ENCODE data around the gene CYTH4.

CYTH4 gene

DNA sequence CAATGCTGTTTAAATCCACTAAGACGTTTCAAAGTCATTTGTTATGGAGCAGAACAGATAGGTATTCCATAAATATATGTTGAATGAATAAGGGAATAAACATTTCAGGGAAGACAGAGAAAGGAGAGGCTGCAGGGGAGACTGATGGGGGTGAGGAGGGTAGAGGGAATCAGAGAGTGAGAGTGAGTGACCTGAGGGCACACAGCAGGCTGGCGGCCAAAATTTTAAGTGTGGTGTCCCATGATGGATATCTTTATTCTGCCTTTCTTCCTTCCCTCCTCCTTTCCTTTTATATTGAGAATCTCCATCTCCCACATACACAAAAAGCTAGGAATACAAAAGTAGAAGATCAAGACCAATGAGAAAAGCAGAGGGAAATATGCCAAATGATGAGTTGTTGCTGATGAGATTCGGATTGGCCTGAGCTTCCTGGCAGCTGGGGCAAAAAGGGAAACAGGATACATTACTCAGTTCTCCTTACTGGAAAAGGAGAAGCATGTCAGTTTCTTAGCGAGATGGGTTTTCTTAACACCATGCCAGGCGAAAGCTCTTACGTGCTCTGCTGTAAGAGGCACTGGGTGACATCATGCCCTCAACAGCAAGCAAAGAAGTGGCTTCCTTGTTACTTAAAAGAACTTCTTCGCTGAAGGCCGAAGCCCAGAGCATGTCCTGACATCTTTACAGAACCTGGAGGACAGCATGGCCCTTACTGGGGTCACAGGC is 11.2 kb upstream of the CYTH4 start:
- DNase-seq (ENCODE audit: low read depth in 2 of 2): no peak

DNA sequence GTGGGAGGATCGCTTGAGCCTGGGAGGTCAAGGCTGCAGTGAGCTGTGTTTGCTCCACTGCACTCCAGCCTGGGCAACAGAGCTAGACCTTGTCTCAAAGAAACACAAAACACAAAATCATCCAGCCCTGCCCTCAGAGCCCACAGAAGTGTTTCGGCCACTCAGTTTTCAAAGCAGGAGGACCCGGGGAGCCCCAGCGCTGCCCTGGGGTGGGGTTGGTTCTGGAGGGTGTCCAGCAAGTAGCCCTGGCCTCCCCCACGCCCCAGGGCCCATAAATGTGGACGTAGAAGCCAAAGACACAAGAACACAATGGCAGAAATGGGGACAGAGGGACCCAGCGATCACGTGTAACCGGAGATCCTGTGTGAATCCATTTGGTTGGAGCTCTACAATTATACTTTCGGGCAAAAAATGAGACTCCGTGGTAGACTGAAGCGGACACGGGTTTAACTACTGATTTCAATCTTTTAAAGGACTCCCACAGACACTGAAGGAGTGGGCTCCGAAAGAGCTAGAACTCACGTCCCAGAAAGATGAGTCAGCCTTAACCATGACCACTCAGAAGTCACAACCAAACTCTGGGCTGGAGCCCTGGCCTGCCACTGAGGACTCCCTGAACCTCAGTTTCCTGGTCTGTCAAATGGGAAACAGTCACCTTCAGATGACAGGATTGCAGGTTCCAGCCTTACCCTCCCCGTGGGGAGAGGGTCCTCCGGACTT is 9.0 kb upstream of the CYTH4 start:
- no peak for DNase-seq (ENCODE audit: low read depth in 2 of 2)

DNA sequence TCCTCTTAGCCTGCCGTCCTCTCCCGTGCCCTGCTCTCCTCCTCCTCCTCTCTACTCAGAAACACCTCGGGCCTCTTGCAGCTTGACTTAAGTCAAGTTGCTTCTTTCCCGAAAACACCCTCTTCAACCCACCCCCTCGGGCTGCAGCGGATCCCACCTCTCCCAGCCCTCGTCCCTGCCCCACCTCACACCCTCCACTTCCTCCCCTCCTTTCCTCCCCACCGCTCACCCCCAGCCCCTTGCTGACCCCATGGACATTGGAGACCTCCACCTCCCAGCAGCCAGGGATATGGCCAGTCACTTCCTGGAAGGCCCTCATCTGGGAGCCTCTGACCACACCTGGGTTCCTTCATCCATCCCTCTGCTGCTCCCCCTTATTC is 8.5 kb upstream of the CYTH4 start:
- DNase-seq (ENCODE audit: low read depth in 2 of 2): no peak

DNA sequence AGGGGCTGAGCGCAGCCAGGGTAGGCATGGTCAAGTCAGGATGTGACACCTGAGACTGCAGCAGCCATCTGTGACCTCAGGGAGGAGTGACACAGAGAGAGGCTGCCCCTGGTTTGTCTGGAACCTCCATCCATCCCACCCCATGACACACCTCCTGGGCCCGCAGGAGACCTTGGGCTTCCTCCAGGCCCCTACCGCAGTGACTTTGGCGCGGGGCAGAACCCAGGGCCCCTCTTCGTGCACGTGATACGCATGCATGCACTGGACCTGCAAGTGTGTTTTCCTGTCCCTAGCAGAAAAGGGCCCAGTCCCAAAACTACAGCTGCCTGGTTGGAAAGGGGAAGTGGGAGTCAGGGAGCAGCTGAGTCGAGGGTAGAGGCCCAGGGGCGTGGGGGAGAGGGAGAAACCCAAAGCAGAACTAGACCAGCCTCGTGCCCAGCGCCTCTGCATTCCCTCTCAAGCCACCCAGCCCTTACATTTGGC is 7.9 kb upstream of the CYTH4 start:
- no peak for DNase-seq (ENCODE audit: low read depth in 2 of 2)

DNA sequence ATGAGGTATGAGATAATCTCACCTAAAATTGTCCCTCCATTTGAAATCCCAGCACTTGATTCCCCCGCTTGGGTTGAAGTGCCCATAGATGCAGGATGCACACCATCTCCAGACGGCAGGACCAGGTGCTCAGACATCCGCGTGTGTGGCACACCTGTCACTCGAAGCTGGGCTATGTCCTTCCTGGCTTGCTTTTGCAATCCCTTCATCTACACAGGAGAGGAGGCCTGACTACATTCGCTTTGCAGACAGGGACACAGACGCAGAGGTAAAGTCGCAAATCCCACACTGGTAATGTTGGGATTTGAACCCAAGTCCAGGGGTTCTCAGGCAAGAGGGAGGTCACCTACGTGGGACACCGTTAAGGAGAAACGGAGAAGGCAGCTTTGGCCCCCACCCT is 7.2 kb upstream of the CYTH4 start:
- DNase-seq (ENCODE audit: low read depth in 2 of 2): no peak

DNA sequence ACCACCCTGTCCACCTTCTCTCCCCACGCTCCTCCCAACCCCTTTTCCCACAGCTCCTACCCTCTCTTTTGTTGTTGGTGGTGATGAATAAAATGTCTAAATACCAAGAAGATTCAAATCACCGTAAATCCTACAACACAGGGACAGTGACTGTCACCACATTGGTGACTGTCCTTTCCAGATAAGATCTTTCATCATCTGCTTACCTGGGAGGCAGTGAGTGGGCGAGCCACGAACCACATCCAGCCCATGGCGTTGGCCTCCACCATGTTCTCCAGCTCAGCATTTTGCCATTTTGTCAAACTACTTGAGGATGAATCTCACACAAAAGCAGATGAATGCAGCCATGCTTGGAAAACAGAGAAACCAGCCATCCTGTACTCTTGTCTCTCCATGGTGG is 6.7 kb upstream of the CYTH4 start:
- no peak for DNase-seq (ENCODE audit: low read depth in 2 of 2)

DNA sequence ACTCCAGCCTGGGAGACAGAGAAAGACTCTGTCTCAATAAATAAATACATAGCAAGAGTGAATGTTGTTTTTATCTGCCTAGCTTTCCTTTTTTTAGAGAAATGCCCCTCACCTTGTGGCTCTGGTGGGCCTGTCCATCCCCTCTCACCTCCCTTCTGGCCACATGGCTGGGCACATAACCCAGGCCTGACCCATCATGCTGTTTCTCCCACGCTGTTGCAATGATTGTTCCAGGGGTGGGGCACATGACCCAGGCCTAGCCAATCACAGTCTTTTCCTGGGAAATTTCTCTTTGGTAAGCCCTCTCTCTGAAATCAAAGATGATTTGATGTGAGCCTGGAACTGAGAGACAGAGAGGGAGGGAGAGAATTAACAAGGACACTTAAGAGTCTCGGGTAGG is 5.5 kb upstream of the CYTH4 start:
- no peak for DNase-seq (ENCODE audit: low read depth in 2 of 2)

DNA sequence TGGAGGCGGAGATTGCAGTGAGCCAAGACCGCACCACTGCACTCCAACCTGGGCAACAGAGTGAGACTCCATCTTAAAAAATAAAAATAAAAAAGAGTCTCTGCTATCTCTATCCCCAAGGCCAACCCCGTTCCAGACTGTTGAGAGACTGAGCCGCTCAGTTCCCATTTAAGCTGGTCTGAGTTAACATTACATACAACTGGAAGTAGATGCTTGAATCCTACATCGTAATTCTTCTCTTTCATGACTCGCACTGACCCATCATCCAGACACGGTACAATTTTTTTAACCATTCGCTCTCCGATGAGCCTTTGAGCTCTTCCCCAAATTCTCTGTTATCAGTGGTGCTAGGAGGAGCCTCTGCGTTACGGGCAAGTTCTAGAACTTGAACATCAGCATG is 4.9 kb upstream of the CYTH4 start:
- no peak for DNase-seq (ENCODE audit: low read depth in 2 of 2)

DNA sequence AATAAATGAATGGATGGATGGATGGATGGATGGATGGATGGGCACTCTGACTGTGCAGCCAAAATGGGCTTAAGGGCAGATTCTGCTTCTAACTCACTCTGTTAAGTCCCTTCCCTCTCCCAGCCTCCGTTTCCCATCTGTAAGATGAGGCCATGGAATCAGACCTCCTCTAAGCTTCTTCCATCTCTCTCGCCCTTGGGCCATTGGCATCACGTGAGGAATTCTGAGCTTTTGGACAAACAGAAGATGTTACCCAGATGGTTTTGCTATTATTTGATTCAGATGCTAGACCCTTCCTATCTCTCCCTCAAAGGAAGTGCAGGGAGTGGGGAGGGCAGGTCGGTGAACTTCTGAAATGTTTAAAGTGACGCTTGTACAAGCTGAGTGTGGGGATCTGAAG is 4.0 kb upstream of the CYTH4 start:
- no peak for DNase-seq (ENCODE audit: low read depth in 2 of 2)

DNA sequence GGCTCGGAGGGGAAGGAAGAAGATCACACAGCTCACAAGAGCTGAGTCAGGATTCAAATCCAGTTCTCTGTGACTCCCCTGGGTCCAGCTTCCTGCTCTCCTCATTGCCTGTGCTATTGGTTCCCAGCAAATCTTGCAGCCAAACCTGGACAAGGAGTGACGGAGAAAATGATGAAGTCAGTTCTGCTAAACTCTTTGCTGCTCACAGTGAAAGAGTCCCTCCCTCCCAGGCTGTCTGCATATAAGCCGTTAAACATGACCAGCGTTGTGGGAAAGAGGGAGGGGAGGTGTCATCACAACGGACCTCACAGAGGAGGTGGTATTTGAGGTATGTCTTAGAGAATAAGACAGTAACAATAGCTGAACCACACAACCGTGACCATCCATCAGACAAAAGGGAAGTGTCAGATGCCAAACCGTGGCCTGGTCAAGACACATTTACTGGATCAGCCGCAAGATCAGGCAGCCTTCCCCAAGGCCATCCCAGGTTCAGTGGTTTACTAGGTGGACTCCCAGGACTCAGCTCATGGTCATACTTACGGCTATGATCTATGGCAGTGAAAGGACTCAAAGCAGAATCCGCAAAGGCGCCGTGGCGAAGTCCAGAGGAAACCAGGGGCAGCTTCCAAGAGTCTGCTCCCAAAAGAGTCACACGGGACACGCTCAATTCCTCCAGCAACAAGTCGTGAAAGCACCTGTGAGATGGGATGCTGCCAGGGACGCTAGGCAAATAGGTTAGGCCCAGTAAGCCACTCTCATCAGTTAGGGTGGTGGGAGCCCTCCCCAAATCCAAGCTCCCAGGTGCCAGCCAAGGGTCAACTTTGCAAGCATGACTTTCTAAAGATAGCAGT is 2.8 kb upstream of the CYTH4 start:
- no peak for DNase-seq (ENCODE audit: low read depth in 2 of 2)

DNA sequence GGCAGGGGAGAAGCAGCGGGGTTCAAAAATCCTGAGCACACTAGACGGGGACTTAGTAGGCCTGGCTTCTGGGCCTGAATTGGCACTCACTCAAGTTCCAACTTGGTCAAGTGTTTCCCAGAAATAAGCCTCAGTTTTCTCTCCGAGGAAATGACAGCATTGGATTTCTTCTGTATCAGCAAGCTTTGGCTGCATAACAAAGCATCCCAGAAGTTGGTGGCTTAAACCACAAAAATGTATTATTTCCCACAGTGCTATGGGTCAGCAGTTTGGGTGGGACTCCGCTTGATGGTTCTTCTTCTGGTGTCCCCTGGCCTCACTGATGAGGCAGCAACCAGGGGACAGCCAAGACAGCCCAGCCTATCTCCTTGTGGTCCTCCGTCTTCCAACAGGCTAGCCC is 1.6 kb upstream of the CYTH4 start:
- DNase-seq (ENCODE audit: low read depth in 2 of 2): no peak

DNA sequence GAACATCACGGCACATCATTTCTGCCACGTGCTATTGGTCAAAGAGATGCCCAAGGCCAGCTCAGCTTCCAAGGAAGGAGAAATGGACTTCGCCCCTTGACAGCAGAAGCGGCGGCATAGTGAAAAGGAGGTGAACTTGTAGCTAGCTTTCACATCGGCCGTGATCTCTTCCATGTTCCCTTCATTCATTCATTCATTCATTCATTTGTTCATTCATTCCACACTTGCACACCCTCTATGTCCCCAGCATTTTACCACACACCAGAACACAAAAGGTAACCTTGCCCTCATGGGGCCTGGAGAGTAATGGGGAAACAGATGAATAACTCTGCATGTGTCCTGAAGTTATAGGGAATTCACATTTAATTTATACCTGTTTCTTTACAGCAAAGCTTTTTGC is 1.1 kb upstream of the CYTH4 start:
- DNase-seq (ENCODE audit: low read depth in 2 of 2): no peak

DNA sequence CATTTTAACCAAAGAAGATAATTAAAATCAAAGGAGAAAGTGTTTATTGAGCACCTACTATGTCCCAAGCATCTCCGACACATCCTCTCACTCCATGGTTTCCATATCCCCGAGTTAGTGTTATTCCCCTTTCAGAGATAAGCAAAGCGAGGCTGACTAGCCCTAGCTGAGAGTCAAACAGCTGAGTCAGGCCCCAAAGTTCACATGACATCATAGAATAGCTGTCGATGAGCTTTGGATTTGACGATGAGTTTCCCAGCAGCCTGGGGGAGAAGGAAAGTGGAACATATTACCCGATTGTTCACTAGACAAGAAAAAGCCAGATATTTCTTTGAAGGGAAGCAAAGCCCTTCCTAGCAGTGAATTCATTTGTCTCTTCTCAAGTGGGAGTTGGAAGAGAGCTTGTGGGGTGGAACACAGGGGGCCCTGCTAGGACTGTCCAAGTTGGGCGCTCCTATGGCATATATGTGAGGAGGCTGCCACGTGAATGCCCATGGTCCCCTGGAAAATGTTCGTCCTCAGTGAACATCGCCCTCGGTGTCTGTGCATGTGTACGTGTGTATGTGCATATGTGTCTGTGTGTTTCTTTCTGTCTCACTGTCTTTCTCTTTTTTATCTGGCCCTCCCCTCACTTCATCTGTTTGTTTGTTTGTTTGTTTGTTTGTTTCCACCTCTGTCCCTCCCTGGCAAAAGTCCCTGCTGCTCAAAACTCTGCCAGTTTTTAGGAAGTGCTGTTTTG is 493 bp upstream of the CYTH4 start:
- no peak for DNase-seq (ENCODE audit: low read depth in 2 of 2)

DNA sequence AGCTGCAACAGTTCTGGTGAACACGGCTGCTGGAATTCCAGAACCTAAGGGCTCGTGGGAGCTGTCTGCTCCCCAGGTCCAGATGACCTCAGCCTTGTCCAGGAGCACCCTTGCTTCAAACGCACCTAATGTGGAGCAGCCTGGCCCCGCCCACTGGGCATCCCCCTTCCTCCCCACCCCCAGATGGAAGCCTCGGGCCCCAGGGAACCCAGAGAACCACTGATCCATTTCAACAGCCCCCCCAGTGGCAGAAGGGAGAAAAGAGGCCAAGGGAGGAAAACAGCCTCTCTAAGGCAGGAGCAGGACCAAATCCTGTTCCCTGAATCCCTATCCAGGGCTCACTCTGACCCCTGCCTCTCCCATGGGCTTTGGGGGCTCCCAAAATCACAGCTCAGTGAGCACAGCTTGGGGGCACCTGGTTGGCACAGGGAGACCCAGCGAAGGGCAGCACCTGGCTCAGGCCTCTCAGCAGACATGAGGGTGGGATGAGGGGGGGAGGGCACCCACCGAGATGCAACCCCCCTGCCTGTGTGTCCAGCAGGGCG is 1.2 kb downstream of the CYTH4 start:
- DNase-seq (ENCODE audit: low read depth in 2 of 2): no peak

DNA sequence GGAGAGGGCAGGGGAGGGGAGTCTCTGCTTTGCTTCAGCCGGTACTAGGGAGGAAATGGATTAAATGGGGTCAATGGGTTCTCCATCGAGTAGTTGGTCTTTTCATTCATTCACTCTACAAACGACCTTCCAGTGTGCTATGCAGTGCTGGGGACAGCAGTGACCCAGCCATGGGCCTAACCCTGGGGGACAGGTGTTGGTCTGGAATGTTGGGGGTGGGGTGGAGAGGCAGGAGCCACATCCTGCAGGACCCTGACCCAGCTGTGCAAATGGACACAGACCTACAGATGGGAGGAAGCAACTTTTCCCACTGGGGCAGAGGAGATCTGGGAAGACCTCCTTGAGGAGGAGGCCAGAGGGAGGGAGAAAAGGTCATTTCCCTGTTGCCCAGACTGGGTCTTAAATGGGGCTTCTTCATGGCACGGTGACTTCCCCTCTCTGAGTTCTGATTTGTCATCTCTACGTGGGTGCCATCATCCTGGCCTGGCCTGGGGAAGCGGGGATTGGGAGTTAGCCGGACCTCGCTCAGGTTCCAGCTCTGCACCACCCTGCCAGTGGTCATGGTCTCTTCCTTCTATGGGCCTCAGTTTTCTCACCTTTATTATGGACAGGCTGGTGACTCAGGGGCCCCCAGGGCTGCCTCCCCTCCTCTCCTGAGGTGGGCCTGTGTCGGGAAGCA is 2.0 kb downstream of the CYTH4 start:
- DNase-seq (ENCODE audit: low read depth in 2 of 2): no peak

DNA sequence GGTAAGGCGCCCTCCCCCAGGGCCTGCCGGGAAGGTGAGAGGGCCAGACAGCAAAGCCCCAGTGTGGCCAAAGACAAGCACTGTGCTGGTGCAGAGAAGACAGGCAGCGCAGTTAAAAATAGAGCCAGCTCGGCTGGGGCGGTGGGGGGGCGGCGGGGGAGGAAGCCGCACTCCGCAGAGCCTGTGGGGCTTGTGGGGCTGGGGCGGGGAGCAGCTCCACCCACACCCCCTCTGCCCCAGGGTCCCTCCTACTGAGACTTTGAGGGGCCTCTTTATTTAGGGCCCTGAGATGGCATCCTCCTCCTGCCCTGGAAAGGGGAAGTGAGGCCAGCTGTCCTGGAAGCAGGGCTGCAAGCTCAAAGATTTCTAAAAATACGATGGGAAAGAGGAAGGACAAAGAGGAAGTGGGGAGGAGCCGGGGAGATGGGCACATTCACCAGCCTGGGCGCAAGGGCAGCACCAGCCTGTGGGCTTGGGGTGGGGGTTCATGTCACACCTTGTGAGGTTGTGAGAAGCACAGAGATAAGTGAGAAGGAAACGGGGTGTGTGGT is 2.6 kb downstream of the CYTH4 start:
- no peak for DNase-seq (ENCODE audit: low read depth in 2 of 2)

DNA sequence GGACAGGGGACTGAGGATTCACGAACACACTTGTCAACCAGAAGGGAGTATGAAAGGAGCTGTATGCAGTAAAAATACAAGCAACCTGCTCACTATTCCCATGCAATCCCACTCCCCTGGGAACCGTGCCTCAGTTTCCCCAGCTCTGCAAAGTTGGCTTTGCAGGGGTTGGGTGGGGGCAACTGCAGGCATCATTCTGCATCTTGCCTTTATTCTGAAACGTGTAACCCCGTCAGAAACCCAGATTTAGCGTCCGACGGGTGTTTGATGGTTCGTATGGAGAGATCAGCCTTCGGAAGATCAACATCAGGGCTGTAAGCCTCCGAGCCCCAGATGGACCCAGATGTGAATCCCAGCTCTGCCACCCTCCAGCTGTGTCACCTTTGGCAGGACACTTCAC is 3.6 kb downstream of the CYTH4 start:
- DNase-seq (ENCODE audit: low read depth in 2 of 2): no peak

DNA sequence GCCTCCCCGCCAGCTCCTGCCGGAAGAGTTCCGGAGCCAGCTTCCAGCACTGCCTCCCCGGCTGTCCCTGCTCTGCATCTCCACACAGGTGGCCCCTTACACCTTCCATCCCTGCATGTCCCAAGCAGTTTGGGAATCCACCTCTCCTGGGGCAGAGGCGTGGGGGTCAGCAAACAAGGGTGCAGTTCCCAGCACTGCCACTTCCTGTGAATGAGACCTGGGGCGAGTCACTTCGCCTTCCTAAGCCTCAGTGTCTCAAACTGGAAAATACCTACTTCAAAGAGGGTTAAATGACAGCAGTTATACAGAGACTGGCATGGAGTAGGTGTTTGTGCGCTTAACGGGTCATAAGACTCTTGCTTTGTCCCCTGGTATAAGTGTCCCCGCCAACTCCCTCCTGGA is 5.2 kb downstream of the CYTH4 start:
- DNase-seq (ENCODE audit: low read depth in 2 of 2): no peak

DNA sequence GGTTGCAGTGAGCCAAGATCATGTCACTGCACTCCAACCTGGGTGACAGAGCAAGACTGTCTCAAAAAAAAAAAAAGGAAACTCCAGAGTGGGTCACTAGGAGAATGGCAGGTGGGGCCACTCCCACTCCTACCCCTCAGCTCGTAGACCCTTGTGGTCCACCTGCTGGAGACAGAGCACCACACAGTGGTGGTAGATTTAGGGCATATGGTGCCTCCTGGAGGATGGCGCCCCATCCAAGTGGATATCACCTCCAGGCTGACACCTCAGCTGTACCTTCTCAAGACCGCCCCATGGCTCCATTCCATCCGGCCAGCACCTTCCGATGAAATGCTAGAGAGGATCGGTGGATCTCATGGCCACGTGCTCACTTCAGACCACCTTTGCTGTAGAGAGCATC is 6.2 kb downstream of the CYTH4 start:
- no peak for DNase-seq (ENCODE audit: low read depth in 2 of 2)

DNA sequence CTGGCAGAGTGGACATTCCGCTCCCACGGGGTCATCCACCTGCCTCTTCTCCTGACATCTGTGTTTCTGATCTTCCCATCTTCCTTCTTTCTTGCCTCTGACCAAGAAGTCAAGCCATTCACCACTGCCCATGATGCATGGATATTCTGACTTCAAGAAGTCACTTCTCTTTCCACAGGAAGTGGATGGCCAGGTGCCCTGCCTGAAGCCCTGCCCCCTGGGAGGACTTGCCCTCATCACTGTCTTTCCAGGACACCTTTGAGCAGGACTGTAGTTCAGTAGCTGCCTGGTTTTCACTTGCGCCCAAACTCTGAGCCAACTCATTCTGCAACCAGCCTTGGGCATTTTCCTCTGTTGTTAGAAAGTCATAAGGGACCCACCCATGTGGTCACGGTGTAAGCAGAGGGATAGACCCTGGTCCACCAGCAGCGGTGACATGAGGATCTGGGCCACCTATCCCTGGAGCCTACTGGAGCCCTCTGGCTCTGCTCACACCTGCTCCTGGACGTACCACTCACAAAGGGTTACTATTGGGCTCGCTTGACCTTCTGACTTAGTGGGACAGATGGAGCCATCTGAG is 6.9 kb downstream of the CYTH4 start:
- no peak for DNase-seq (ENCODE audit: low read depth in 2 of 2)
